HEK293T (cell line): ENCODE data around the gene SLX4.

Source experiments
- FOXM1 ChIP-seq: fragments of 450-650 bp; IDR thresholded peaks from 2 replicates; pipeline ENCODE4 v1.6.1; 2017; ENCODE audit warnings: mild to moderate bottlenecking, borderline replicate concordance
- NFRKB ChIP-seq: fragments of 450-650 bp; IDR thresholded peaks from 2 replicates; pipeline ENCODE4 v1.6.1; 2016; ENCODE audit warnings: mild to moderate bottlenecking, moderate library complexity
- SUZ12 ChIP-seq: fragments of 450-650 bp; IDR thresholded peaks from 2 replicates; pipeline ENCODE4 v1.6.1; 2016; ENCODE audit warnings: mild to moderate bottlenecking

GRCh38 chr16:3578121-3578520 lies 33.3 kb downstream of the SLX4 start:
- no peak for TF ChIP-seq FOXM1
- no peak for TF ChIP-seq NFRKB
- TF ChIP-seq SUZ12, result no peak
